HuH-7.5 (cell line): ENCODE measurements around the gene SNRPB2.

Source experiments
- DNase-seq: peaks from one replicate; pipeline ENCODE4 v3.0.0; 2011; ENCODE audit warnings: low spot score

SNRPB2 gene

DNA sequence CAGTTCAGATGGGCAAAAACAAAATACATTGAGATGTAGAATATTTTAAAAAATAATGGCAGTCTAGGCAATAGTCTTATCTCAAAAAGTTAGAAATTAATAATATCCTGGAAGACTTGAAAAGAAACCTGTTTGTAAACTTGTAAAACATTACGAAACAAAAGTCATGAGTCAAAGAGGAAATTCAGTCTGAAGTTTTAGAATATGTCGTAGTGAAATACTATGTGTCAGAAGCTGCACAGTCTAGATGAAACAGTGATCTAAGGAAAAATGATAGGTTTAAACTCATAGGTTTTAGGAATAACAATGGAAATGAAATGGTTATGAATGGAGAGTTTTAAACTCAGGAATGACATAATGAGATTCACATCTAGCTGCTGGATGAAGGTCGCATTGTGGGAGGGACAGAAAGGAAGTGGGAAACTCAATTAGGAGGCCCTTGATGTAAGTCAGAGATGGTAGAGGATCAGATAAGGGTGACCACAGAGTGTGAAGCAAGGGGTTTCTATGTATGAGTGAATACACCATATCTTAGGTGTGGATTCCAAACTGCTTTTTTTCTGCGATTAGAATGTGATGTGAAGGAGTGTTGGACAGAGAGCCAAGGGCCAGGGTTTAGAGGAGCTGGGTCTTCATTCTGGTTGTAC lies 2.8 kb downstream of the SNRPB2 start:
- DNase-seq: no peak

DNA sequence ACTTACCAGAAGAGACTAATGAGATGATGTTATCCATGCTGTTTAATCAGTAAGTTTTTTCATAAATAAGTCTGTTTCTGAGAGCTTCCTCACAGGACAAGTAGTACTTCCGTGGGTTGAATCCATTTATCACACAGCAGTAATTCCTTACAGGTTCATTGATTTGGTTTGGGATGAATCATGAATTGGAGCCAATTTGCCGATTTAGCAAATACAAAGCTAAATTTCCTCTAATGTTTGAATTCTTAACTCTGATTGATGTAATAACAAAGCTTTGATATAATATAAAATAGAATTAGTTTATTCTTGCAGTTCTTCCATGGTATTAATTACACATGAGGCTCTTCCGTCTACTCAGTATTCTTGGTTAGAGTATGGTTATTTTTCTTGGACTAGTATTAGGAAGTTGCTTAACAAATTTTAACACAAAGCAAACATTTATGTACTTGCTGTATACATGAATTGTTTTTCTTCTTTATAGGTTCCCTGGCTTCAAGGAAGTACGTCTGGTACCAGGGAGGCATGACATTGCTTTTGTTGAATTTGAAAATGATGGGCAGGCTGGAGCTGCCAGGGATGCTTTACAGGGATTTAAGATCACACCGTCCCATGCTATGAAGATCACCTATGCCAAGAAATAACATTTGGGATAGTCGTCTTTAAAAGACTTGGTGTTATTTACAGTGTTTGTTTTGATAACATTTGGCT lies 10.7 kb downstream of the SNRPB2 start:
- DNase-seq: no peak

DNA sequence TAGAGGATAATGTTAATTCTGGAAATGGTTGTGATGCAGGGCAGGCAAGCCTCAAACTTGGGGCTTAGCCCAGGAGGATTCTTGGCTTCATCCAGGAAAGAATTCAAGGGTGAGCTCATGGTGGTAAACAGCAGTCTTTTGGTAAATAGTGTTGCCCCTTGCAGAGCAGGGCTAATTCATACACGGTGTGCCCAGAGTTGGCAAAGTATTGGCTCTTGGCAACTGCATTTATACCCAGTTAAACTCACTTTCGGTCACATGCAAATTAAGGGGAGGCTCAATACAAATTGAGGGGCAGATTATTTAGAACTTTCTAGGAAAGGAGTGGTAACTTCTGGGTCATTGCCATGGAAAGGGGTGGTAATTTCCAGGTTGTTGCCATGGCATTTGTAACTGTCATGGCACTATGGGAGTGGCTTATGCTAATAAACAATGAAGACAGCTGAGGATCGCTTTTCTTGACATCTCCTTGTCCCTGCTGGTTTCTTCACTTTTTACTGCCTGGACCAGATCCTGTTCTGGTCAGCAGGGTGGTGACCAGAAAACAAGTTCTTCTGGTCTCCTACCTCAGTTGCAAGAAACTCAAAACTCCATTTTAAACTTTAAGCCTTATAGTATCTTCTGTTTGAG lies 14.5 kb downstream of the SNRPB2 start:
- DNase-seq: no peak

DNA sequence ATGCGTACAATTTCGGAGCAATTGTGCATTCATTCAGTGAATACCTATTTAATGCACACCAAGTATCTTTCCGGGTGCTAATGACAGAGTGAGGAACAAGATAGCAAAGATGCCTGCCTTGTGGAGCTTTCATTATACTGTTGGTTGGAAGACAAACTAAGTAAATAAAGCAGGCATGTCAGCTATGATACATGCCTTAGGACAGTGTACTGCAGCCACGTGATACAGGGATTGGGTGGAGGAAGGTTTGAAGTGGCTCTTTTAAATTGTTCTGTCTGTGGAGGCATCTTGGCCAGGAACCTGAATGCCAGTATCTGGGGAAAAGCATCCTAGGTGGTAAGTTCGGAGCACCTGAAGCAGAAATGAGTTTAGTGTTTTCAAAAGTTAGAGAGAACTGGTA lies 15.4 kb downstream of the SNRPB2 start:
- no peak for DNase-seq

DNA sequence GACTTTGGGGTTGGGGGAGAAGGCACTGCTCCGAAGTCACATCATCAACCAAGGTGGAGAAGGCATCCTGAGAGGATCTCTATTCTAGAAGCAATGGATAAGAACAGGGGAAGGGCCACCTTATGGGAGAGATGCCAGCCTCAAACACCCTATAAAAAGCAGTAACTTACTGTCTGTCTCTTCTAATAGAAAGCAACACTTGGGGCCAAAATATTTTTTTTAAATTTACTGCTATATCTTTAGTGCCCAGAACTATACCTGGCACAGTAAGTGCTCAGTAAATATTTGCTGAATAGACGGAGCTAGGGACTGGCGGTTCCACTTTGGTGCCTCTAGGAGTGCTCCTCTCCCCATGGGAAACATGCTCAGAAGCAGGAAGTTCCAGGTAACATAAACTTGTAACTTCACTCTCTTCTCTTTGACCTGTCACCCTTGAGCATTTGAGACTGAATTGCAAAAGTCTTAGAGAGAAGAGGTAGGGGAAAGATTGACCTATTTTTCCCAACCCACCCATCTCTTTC lies 17.5 kb downstream of the SNRPB2 start:
- DNase-seq: no peak

DNA sequence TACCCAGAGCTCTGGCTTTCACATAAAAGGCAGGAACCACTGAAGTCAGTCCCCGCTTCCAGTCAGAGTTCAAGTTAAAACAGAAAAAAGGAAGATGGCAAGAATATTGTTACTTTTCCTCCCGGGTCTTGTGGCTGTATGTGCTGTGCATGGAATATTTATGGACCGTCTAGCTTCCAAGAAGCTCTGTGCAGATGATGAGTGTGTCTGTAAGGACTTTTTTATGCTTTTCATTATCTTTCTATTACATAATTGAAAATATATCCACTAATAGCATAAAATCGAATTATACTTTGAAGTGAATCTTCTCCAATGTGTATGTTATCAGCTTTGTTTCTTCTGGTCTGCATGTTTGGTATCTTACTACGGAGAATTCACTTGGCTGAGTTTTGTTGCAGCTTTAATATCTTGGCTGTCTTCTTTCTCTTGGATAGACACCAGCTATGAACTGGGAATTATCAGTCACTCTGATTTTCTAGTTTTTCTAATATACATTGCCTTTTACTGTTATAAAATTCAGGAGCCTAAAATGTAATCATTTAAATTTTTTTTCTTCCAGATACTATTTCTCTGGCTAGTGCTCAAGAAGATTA lies 18.6 kb downstream of the SNRPB2 start, which contains the start of gene OTOR:
Gene OTOR (plus strand): TSS at position 51 of the 593 bp plus-strand sequence. CDS start 44 bp downstream, at position 95.
- DNase-seq: no peak

DNA sequence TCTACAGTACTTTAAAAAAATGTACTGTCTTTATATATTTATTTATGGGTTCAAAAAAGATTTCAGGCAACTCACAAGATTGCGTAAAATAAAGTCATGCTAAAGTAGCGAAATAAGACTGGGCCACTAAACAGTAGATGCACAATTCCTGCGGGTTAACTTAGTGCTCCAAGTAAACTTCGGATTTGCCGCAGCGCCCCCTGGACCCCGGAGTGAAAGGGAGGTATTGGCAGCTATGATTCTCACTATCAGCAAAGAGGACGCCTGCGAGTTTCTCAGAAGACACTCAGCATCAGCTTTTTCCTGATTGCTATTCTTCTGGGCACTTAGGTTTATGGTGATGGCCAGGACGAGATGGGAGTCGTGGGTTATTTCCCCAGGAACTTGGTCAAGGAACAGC lies 19.7 kb downstream of the SNRPB2 start:
- no peak for DNase-seq

DNA sequence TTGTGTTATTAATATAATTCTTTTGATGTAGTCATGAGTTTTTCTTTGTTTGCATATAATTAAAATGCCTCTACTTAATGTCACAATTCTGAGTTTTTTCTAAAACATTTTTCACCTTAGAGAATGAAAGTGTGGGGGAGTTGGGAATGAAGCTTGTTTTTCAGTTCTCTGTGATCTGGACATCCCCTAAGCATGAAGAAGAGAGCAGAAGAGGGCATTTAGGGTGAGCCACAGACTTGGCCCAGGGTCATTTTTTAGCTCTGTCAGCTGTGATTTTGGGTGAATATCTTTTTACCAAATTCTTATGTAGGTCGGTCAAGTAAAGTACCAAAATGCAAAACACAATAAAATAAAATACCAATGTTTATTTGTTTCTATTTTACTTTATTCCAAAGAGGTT lies 22.3 kb downstream of the SNRPB2 start:
- no peak for DNase-seq

DNA sequence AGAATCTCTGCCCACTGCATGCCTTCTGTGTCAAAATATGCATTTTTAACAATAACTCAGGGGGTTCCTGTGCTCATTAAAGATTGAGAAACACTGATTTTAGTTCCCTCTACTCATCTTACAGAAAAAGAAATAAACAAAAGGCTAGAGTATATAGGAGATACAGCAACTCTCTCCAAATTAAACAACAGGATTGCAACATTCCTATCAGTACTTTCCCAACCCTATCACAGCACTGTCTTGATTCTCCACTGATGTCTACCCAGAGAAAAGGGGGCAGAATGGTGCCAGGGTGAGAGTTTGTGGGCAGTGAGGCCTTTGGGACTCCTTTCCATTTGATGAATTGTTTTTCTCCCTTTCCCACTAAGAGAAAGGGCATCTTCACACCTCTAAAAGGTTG lies 23.1 kb downstream of the SNRPB2 start:
- DNase-seq: no peak

DNA sequence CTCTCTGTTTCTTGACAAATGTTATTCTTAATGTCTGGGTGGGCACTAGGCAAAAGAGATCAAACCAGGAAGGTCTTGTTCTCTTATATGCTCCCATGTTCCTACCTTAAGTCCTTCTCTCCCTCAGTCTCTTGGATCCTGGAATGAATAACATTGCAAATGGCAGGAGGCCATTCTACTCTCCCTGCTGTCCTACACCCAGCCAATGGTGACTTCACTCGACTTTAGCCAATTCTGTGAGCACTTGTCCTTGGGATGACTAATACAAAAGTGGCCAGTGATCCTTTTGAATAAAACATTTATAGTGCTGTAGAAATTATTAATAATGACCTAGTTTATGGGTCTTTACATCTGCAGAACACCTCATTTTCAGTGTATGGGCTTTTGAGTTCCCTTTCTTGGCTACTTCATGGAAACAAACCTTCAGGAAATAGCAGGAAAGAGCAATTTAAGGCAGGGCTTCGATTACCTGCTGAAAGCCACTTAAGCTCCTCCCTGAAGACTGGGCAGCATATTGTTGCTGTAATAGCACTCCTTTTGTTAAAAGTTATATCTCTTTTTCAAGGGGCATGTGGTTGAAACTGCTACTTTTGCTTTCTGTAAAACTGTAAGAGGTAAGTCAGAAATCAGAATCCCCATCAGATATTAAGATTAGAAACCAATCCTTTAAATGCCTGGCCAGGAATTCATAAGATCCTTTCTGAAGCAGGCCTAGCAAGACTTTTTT lies 28.8 kb downstream of the SNRPB2 start:
- no peak for DNase-seq

DNA sequence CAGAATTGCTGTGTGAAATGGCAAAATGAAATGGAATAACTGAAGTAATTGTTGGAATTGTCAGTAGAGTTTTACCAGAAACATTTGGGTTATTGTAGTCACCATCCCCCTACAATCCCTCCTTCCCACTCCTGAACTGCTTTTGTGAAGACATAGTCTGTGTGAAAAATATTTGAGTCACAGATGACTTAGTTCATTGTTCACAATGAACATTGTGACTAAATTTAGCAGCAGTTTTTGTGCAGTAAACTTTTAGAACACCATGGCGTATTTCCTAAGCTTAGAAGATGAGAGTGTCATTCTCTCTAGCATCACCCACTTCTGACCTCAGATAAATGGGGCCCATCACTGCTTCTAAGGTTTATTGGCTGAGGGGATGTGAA lies 29.3 kb downstream of the SNRPB2 start:
- DNase-seq: no peak

DNA sequence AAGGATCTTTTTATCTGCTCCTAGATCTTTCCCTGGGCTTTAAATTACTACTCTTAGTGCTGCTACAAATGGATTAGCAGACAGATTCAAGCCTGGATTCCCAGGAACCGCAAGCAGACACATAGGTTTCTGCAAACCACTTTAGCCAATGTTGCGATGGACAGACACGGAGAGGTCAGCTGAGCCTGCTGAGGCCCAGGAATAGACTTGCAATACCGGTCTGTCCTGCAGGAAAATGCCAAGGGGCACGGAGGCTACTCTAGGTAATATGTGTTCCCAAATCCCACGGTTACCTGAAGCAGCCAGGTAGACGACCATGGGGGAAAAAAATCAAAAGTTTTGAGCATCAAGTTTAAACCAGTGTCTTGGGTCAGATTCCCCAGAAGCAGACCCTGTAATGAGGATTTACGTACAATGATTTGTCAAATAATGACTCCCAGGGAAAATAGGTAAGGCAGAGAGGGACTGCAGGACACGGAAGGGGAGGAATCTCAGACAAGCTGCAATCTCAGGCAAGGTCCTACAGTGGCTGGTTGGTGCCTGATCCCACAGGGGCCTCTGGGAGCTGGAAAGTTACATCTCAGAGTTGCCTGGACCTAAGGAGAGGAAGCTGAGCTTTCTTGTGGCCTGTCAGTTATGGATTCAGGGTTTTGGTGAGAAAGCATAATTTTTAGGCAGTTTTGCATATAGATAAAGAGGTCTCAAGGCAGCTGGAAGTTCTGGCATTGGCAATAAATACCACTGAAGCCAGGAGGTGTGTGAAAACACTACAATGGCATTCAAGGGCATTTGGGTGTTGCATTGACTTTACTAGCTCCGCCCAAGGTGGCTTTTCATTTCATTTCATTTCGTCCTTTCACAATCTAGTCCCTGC lies 30.8 kb downstream of the SNRPB2 start:
- no peak for DNase-seq

DNA sequence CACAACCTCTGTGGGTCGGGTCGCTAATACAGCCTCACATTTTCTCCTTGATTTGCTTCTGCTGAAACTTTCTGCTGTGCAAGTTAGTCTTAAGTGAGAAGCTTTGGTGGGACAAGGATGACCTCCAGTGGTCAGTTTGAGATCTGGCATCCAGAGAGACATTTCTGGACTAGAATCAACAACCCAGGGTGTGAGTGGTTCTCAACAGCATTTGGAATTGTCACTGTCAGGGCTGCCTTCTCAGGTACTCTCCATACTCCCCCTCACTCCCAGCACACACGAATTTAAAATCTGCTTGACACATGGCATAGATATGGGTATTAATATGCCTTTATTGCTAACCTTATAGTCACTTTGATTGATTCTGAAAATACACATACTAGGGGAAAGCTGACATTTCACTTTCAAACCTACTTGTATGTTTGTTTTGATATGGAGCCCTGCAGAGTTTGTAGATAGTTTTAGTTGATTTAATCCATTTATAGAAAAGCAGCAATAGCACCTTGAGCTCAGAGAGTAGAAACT lies 31.5 kb downstream of the SNRPB2 start:
- peak; percentile 53 for DNase-seq

DNA sequence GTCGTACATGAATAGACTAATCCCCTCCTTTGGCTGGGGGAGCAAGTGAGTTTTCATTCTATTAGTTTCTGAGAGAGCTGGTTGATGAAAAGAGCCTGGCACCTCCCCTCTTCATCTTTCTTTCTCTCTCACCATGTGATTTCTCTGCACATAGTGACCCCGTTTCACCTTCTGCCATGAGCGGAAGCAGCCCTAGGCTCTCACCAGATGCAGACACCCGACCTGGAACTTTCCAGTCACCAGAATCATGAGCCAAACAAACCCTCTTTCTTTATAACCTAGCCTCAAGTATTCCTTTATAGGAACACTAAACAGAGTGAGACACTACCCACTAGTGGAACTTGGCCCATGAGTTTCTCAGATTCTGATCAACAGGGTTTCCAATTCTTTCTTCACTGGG lies 34.7 kb downstream of the SNRPB2 start:
- DNase-seq: no peak

DNA sequence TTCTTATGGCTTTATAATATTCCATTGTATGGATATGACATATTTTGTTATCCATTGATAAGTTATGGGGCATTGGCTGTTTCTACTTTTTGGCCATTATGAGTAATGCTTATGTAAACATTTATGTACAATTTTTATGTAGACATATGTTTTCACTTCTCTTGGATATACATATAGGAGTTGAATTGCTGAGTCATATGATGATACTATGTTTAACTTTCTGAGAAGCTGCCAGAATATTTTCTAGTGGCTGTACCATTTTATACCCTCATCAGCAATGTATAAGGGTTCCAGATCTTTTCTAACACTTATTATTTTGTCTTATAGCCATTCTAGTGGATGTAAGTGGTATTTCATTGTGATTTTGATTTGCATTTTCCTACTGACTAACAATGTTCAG lies 41.4 kb downstream of the SNRPB2 start:
- DNase-seq: no peak

DNA sequence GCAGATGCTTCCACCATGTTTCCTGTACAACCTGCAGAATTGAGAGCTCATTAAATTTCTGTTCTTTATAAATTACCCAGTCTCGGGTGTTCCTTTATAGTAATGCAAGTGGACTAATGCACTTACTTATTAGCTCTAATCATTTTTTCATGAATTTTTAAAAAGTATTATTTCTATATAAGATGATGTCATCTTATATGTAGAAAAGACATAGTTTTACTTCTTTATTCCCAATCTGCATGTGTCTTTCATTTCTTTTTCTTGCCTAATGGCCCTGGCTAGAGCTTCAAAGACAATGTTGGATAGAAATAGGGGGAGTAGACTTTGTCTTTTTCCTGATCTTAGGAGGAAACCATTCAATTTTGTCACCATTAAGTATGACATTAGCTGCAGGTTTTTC lies 46.1 kb downstream of the SNRPB2 start:
- no peak for DNase-seq

DNA sequence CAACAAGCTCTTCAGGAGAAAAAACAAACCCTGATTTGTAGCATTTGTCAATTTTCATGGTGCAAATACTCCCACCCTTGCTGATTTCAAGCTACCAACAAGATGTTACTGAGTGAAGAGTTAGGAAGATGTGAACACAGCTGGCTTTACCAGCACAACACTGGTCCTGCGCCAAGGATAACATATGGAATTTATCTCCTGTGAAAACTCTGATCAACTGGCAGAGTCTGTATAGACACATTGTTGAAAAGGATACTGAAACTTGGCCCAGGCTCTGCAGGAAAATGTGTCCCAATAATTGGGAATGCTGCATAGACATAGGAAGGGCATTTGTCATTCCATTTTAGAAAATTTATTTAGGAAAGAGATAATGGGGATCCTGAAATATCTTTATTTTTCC lies 47.3 kb downstream of the SNRPB2 start:
- DNase-seq: no peak

DNA sequence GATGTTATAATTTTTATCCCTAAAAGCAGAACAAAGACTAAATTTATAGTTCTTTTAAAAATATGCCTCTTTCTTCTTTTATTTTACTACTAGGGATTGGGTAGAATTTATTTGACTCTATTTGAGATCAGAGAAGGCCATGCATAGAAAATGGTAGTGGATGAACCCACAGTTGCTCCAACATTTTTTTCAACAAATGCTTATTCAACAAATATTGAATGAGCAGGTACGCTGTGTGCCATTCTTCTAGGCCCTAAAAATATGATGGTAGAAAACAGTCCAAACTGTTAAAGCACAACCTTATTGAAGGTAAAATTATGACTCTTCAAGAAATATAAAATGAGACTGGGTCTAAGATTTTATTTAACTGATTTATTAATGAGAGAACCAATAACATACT lies 48.3 kb downstream of the SNRPB2 start:
- DNase-seq: no peak

DNA sequence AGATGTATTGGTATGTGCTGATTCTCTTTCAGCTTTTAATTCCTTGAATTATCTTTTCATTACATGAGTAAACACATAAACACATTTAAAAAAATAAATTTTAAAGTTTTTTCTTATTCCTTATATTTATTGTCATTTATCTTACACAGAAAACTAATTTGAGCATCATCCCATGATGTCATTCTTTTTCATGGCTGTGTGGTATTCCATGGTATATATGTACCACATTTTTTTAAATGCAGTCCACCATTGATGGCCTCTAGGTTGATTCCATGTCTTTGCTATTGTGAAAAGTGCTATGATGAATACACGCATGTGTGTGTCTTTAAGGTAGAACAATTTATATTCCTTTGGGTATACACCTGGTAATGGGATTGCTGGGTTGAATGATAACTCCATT lies 51.7 kb downstream of the SNRPB2 start:
- DNase-seq: no peak

DNA sequence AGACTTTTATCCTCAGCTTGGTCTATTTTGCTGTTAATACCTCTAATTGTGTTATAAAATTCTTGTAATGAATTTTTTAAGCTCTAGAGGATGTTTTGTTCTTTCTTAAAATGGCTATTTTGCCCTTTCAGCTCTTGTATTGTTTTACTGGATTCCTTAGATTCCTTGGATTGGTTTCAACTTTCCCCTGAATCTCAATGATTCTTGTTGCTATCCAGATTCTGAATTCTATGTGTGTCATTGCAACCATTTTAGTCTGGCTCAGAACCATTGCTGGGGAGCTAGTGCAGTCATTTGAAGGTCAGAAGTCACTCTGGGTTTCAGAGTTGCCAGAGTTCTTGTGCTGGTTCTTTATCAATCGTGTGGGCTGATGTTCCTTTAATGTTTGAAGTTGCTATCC lies 55.4 kb downstream of the SNRPB2 start:
- DNase-seq: no peak
